ENCODE results near the gene KLHL26.

The KLHL26 gene

GRCh38 chr19:18650021-18650390 is 13.2 kb downstream of the KLHL26 start:
- Histone ChIP-seq H3K9me3 (ENCODE audit: insufficient read depth, low read length, severe bottlenecking) (no peaks in the 10 kb centered on the region), H3K79me2 (ENCODE audit: insufficient read depth, low read length) (peaks cover 78% of the 10 kb centered on the region), H3K9ac (ENCODE audit: low read depth, low read length) (no peak overlapping the region), H2AFZ (ENCODE audit: low read depth, low read length) (no peak overlapping the region), H3K4me1 (ENCODE audit: insufficient read depth, low read length) (no peaks in the 10 kb centered on the region), H3K4me3 (ENCODE audit: low read depth in 1 of 2, low read length in 2 of 2) (no peak overlapping the region), H3K36me3 (ENCODE audit: insufficient read depth, low read length) (peaks cover 23% of the 10 kb centered on the region), H3K27ac (ENCODE audit: low read length) (no peak overlapping the region), H4K20me1 (ENCODE audit: insufficient read depth, low read length) (peaks cover 75% of the 10 kb centered on the region), H3K4me2 (ENCODE audit: insufficient read depth, low read length) (no peak overlapping the region), H3K27me3 (ENCODE audit: insufficient read depth, low read length, poor library complexity) (no peaks in the 10 kb centered on the region)
- TF ChIP-seq EZH2 (IDR thresholded peaks at IDR 0.05; ENCODE audit: borderline replicate concordance, low read depth, low read length, severe bottlenecking), result no peak
- ATAC-seq (ENCODE audit: insufficient read depth, low read depth) (no peak), DNase-seq (no peak)

- Histone ChIP-seq H2AFZ (ENCODE audit: low read depth, low read length) (no peak overlapping the region), H3K4me3 (ENCODE audit: low read depth in 1 of 2, low read length in 2 of 2) (no peak overlapping the region), H3K9me3 (ENCODE audit: insufficient read depth, low read length, severe bottlenecking) (no peaks in the 10 kb centered on the region), H3K4me1 (ENCODE audit: insufficient read depth, low read length) (no peaks in the 10 kb centered on the region), H3K9ac (ENCODE audit: low read depth, low read length) (no peak overlapping the region), H3K79me2 (ENCODE audit: insufficient read depth, low read length) (peaks cover 78% of the 10 kb centered on the region), H3K27ac (ENCODE audit: low read length) (no peak overlapping the region), H3K27me3 (ENCODE audit: insufficient read depth, low read length, poor library complexity) (no peaks in the 10 kb centered on the region), H3K4me2 (ENCODE audit: insufficient read depth, low read length) (no peak overlapping the region), H4K20me1 (ENCODE audit: insufficient read depth, low read length) (peaks cover 77% of the 10 kb centered on the region), H3K36me3 (ENCODE audit: insufficient read depth, low read length) (peaks cover 23% of the 10 kb centered on the region)
- DNase-seq (no peak), ATAC-seq (ENCODE audit: insufficient read depth, low read depth) (no peak)
- TF ChIP-seq EZH2 (IDR thresholded peaks at IDR 0.05; ENCODE audit: borderline replicate concordance, low read depth, low read length, severe bottlenecking) (no peak), CTCF (IDR thresholded peaks at IDR 0.05; ENCODE audit: borderline replicate concordance, extremely low read depth, low read length, poor library complexity, severe bottlenecking) (no peak)
Measured at GRCh38 chr19:18650468-18651041, 13.7 kb downstream of the KLHL26 start.

- Histone ChIP-seq H3K9me3 (ENCODE audit: insufficient read depth, low read length, severe bottlenecking) (no peaks in the 10 kb centered on the region), H3K9ac (ENCODE audit: low read depth, low read length) (no peak overlapping the region), H3K27ac (ENCODE audit: low read length) (no peak overlapping the region), H3K4me3 (ENCODE audit: low read depth in 1 of 2, low read length in 2 of 2) (no peak overlapping the region), H3K36me3 (ENCODE audit: insufficient read depth, low read length) (peaks cover 23% of the 10 kb centered on the region), H3K4me1 (ENCODE audit: insufficient read depth, low read length) (no peaks in the 10 kb centered on the region), H2AFZ (ENCODE audit: low read depth, low read length) (no peak overlapping the region), H3K4me2 (ENCODE audit: insufficient read depth, low read length) (no peak overlapping the region), H4K20me1 (ENCODE audit: insufficient read depth, low read length) (peaks cover 84% of the 10 kb centered on the region), H3K79me2 (ENCODE audit: insufficient read depth, low read length) (peaks cover 77% of the 10 kb centered on the region), H3K27me3 (ENCODE audit: insufficient read depth, low read length, poor library complexity) (no peaks in the 10 kb centered on the region)
- DNase-seq (no peak), ATAC-seq (ENCODE audit: insufficient read depth, low read depth) (no peak)
- TF ChIP-seq EZH2 (IDR thresholded peaks at IDR 0.05; ENCODE audit: borderline replicate concordance, low read depth, low read length, severe bottlenecking) (no peak), CTCF (IDR thresholded peaks at IDR 0.05; ENCODE audit: borderline replicate concordance, extremely low read depth, low read length, poor library complexity, severe bottlenecking) (no peak)
Measured at GRCh38 chr19:18651300-18651699, 14.5 kb downstream of the KLHL26 start.

- Histone ChIP-seq H3K4me2 (ENCODE audit: insufficient read depth, low read length) (no peak overlapping the region), H2AFZ (ENCODE audit: low read depth, low read length) (no peak overlapping the region), H3K27me3 (ENCODE audit: insufficient read depth, low read length, poor library complexity) (no peaks in the 10 kb centered on the region), H3K27ac (ENCODE audit: low read length) (no peak overlapping the region), H3K4me3 (ENCODE audit: low read depth in 1 of 2, low read length in 2 of 2) (no peak overlapping the region), H3K79me2 (ENCODE audit: insufficient read depth, low read length) (peaks cover 74% of the 10 kb centered on the region), H3K9me3 (ENCODE audit: insufficient read depth, low read length, severe bottlenecking) (no peaks in the 10 kb centered on the region), H3K36me3 (ENCODE audit: insufficient read depth, low read length) (peaks cover 23% of the 10 kb centered on the region), H3K4me1 (ENCODE audit: insufficient read depth, low read length) (no peaks in the 10 kb centered on the region), H4K20me1 (ENCODE audit: insufficient read depth, low read length) (peaks cover 83% of the 10 kb centered on the region), H3K9ac (ENCODE audit: low read depth, low read length) (no peak overlapping the region)
- TF ChIP-seq CTCF (IDR thresholded peaks at IDR 0.05; ENCODE audit: borderline replicate concordance, extremely low read depth, low read length, poor library complexity, severe bottlenecking), result no peak
- TF ChIP-seq EZH2 (IDR thresholded peaks at IDR 0.05; ENCODE audit: borderline replicate concordance, low read depth, low read length, severe bottlenecking), result no peak
- DNase-seq (no peak), ATAC-seq (ENCODE audit: insufficient read depth, low read depth) (no peak)
Measured at GRCh38 chr19:18651733-18652132, 14.9 kb downstream of the KLHL26 start.

Measured in DND-41 (cell line).